ENCODE data around the gene ZDHHC14. TPM values are rescaled to one million over a fixed set of nuclear protein-coding genes. Genes with fewer than 3 reads are reported as not detected.

The ZDHHC14 gene
- total RNA-seq, 4 donors from 2014 or later, result 7.3 to 14.4 (median 8.1) TPM

DNA sequence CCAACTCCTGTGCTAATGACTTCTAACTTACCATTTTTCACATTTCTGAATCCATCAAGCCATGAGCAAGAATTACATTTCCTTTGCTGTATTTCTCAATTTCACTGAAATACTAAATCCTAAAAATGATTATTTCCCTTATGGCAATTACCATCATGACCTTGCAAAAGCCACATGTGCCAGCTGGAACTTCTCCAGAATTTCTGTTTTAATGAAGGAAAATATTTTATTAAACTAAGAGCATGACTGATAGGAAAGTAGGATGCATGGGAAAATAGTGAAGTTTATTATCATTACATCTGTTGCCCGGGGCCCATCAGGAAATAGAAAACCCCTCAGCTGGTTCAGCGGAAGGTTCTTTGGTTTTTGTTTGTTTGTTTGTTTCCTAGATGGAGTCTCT lies 43.2 kb upstream of the ZDHHC14 start:
- 29 to 61% methylated on average over 2 of the region's 2 CpGs for WGBS, 2 donors (ENCODE audit: low coverage in 1 of 2)
- no peak for TF ChIP-seq POLR2A (IDR thresholded peaks at IDR 0.05)
- TF ChIP-seq POLR2AphosphoS5 (IDR thresholded peaks at IDR 0.05), result no peak
- peaks cover 34% of the 10 kb centered on the region for H3K27me3 ChIP-seq
- H3K4me1 ChIP-seq, result no peaks in the 10 kb centered on the region
- no peak overlapping the region for H3K4me3 ChIP-seq
- no peaks in the 10 kb centered on the region for H3K36me3 ChIP-seq
- H3K27ac ChIP-seq, result no peak overlapping the region
- ATAC-seq, result no peak
- no peaks in the 10 kb centered on the region for H3K9me3 ChIP-seq

DNA sequence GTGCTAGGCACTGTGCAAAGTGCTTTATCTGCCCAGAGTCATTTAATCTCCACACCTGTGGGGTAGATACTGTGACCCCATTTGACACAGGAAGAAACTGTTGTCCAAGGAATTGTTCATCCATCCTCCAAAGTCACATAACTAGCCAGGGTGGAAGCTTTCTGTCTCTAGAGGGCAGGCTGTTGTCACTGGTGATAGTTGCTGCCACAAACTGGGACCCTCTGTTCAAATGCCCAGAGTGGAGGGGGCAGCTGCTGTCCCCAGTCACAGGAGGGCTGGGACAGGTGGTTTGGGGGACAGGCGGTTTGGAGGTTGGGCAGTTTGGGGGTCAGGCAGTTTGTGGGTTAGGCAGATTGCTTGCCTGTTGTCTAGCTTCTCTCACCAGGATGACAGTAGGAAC lies 41.6 kb upstream of the ZDHHC14 start:
- Histone ChIP-seq H3K4me1 (no peaks in the 10 kb centered on the region), H3K27me3 (peaks cover 20% of the 10 kb centered on the region), H3K4me3 (no peak overlapping the region), H3K27ac (no peak overlapping the region), H3K36me3 (no peaks in the 10 kb centered on the region), H3K9me3 (no peaks in the 10 kb centered on the region)
- no peak for ATAC-seq
- TF ChIP-seq, protein P1, sequence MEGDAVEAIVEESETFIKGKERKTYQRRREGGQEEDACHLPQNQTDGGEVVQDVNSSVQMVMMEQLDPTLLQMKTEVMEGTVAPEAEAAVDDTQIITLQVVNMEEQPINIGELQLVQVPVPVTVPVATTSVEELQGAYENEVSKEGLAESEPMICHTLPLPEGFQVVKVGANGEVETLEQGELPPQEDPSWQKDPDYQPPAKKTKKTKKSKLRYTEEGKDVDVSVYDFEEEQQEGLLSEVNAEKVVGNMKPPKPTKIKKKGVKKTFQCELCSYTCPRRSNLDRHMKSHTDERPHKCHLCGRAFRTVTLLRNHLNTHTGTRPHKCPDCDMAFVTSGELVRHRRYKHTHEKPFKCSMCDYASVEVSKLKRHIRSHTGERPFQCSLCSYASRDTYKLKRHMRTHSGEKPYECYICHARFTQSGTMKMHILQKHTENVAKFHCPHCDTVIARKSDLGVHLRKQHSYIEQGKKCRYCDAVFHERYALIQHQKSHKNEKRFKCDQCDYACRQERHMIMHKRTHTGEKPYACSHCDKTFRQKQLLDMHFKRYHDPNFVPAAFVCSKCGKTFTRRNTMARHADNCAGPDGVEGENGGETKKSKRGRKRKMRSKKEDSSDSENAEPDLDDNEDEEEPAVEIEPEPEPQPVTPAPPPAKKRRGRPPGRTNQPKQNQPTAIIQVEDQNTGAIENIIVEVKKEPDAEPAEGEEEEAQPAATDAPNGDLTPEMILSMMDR (IDR thresholded peaks at IDR 0.05), result no peak
- TF ChIP-seq POLR2AphosphoS5 (IDR thresholded peaks at IDR 0.05) (no peak), EP300 (IDR thresholded peaks at IDR 0.05) (no peak), POLR2A (IDR thresholded peaks at IDR 0.05) (no peak)
- no CpG with 5 or more reads among the region's 1 CpG for WGBS, 2 donors (ENCODE audit: low coverage in 1 of 2)

DNA sequence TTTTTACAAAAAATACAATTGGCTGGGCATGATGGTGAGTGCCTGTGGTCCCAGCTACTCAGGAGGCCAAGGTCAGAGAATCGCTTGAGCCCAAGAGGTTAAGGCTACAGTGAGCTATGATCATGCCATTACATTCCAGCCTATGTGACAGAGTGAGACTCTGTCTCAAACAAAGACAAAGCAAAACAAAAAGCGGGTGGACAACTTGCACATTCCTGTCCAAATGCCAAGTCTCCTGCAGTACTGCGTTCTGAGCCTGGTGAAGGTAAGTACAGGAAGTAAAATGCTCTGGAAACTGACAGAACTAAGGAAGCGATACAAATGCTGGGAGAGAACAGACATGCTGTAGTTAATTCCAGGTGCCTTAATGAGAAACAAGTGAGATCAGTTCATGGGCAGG lies 37.3 kb upstream of the ZDHHC14 start:
- no peaks in the 10 kb centered on the region for H3K36me3 ChIP-seq
- no peak for ATAC-seq
- no peak overlapping the region for H3K27ac ChIP-seq
- no peaks in the 10 kb centered on the region for H3K4me1 ChIP-seq
- no peak for TF ChIP-seq POLR2A (IDR thresholded peaks at IDR 0.05)
- TF ChIP-seq, protein P1 (IDR thresholded peaks at IDR 0.05), result no peak
- no peak for TF ChIP-seq POLR2AphosphoS5 (IDR thresholded peaks at IDR 0.05)
- no peak for TF ChIP-seq EP300 (IDR thresholded peaks at IDR 0.05)
- no peaks in the 10 kb centered on the region for H3K9me3 ChIP-seq
- no peak overlapping the region for H3K4me3 ChIP-seq
- 53 to 64% methylated on average over 4 of the region's 4 CpGs for WGBS, 2 donors (ENCODE audit: low coverage in 1 of 2)
- peaks cover 10% of the 10 kb centered on the region for H3K27me3 ChIP-seq

DNA sequence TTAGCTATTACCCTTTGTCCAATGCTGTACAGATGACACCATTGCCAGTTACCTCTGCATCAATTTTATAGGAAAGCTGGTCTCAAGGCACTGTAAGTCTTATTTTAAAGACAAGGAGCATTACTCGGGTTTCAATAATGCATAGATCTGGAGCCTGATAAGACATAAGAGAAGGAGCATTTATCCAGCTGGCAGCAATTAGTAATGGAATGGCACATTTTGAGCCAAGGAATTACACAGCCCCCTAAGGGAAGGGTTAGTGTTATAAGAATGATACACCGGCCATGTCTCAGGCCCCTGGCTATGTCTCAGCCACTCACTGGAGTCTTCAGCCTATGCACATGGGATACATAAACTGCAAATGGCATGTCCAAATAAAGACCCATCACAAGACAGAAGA lies 34.6 kb upstream of the ZDHHC14 start:
- 71 to 100% methylated on average over 1 to 2 of the region's 2 CpGs for WGBS, 2 donors (ENCODE audit: low coverage in 1 of 2)
- Histone ChIP-seq H3K9me3 (peaks cover 0 to 10% (median 0%) of the 10 kb centered on the region in 3 donors), H3K36me3 (no peaks in the 10 kb centered on the region), H3K4me3 (no peak overlapping the region), H3K4me1 (no peaks in the 10 kb centered on the region), H3K27me3 (no peaks in the 10 kb centered on the region), H3K27ac (no peak overlapping the region)
- TF ChIP-seq, protein P1 (IDR thresholded peaks at IDR 0.05), result no peak
- TF ChIP-seq POLR2AphosphoS5 (IDR thresholded peaks at IDR 0.05) (no peak), EP300 (IDR thresholded peaks at IDR 0.05) (no peak), POLR2A (IDR thresholded peaks at IDR 0.05) (no peak)
- ATAC-seq, result no peak

DNA sequence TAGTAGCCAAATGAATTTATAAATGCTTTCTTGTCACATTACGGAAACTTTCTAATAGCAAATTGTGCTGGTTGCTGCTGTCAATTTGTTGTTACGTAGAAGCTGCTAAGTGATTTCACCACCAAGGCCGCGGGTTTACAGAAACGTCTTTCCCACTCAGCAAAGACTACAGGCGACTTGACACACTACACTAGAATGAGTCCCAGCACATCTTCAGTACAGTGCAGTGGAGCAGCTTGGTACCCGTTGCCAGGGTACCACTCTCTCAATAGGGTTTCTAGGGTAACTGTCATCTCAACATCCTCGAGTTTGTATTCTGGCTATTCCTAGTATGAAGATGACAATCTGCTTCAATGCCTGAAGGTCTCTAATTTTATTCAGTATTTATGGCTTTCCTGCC lies 22.7 kb upstream of the ZDHHC14 start:
- Histone ChIP-seq H3K27me3 (peaks cover 13% of the 10 kb centered on the region), H3K4me1 (no peaks in the 10 kb centered on the region), H3K4me3 (no peak overlapping the region), H3K36me3 (no peaks in the 10 kb centered on the region), H3K9me3 (no peaks in the 10 kb centered on the region), H3K27ac (no peak overlapping the region)
- 72 to 85% methylated on average over 8 of the region's 8 CpGs for WGBS, 2 donors (ENCODE audit: low coverage in 1 of 2)
- no peak for ATAC-seq
- TF ChIP-seq, protein P1 (IDR thresholded peaks at IDR 0.05), result no peak
- no peak for TF ChIP-seq POLR2AphosphoS5 (IDR thresholded peaks at IDR 0.05)
- TF ChIP-seq EP300 (IDR thresholded peaks at IDR 0.05), result no peak
- no peak for TF ChIP-seq POLR2A (IDR thresholded peaks at IDR 0.05)
